ENCODE data around the gene KCTD10.
"Not testable (repeated sequence)": the region's sequence is repeated elsewhere in the genome, so short reads cannot be mapped to it uniquely, and the experiment has no call there.

Gene KCTD10

DNA sequence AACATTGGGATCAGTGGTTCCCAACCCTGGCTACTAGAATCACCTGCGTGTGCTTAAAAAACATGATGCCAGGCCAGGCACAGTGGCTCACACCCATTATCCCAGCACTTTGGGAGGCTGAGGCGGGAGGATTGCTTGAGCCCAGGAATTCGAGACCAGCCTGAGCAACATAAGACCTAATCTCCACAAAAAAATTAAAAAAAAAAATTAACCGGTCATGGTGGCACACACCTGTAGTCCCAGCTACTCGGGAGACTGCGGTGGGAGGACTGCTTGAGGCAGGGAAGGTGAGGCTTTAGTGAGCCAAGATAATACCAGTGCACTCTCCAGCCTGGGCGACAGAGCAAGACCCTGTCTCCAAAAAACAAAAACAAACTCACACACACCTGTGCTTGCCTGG is 2.0 kb downstream of the KCTD10 start:
- in situ Hi-C loops (cut with HindIII; ENCODE audit: low sequenced_read_pairs): no loop called here

DNA sequence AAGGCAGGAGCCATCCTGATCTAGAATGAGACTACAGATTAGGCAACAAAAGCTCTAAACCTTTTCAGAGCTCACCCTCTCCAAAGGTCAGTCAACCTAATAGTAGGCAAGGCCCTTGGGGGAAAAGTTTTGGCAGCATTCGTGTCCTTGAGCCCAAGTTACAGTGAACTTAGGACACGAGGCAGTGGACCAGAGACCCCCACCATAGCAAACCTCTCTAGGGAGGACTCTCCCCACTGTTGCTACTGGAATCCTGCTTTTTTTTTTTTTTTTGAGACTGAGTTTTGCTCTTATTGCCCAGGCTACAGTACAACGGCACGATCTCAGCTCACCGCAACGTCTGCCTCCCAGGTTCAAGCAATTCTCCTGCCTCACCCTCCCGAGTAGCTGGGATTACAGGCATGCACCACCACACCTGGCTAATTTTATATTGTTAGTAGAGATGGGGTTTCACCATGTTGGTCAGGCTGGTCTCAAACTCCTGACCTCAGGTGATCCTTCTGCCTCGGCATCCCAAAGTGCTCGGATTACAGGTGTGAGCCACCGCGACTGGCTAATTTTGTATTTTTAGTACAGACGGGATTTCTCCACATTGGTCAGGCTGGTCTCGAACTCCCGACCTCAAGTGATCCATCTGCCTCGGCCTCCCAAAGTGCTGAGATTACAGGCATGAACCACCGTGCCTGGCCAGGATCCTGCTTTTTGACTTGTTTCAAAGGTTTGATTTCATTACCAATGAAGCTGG is 3.4 kb downstream of the KCTD10 start:
- in situ Hi-C loops (cut with HindIII; ENCODE audit: low sequenced_read_pairs): not testable (repeated sequence)

DNA sequence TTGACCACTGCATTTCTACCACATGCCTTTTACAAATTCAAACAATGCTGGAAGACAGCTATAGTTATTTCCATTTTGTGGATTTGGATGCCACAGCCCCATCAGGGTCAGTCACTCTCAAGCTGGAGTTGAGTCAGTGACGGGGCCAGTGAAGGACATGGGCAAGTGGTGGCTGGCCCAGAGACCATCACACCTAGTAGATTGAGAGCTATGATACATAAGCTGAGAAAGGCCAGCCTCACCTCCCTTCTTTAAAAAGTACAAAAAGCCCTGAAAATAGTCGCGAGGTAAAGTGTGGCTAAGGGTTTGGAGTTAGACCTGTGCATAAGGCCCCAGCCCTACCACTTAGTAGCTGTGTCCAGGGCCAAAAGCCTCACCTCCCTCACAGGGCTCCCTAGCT is 4.1 kb downstream of the KCTD10 start:
- in situ Hi-C loops (cut with HindIII; ENCODE audit: low sequenced_read_pairs): no loop called here

DNA sequence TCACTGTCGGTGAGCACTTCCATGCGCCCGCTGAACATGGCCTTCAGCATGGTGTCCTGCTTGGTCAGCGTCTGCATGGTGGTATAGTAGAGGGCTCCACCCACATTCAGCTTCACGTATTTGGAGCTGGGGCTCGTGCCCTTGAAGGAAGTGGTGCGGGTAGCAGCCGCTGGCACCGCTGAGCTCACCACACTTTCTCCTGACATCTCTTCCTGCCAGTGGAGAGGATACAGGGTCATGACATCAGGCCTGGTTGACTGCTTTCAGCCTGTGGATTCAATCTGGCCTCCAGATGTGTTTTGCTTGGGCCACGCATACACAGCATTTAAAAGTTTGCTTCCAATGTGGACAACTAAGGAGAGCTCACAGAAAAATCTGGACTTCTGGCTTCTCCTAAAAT is 7.6 kb downstream of the KCTD10 start:
- in situ Hi-C loops (cut with HindIII; ENCODE audit: low sequenced_read_pairs): no loop called here

DNA sequence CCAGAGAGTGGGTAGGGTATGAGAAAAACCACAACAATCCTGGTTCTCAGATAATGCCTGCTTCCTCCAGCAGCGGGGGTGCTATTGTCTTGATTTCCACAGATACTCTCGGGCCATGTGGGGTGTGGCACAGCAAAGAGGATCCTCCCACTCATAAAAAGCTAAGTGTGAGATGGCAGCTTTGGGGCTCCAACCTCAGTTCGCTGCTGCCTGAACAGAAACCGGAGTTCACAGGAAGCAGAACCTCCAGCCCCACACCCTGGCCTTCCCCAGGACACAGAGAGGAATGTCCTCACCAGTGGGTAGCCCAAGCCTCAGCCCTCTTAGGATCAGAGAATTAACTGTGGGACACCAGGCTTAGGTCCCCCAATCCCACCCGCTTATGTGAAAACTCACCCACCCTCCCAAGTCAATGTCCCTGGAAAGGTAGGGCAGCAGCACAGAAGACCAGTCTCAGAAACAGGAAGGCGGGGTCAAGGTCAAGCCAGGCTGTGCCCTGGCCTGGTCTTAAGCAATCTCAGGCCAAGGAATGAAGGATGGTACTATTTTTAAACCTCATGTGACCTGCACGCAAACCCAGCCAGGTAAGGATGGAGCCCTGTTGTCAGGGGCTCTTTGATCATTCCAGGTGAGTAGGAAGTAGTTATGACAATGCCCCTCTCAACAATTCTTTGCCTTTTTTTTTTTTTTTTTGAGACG is 9.0 kb downstream of the KCTD10 start:
- in situ Hi-C loops (cut with HindIII; ENCODE audit: low sequenced_read_pairs): no loop called here

DNA sequence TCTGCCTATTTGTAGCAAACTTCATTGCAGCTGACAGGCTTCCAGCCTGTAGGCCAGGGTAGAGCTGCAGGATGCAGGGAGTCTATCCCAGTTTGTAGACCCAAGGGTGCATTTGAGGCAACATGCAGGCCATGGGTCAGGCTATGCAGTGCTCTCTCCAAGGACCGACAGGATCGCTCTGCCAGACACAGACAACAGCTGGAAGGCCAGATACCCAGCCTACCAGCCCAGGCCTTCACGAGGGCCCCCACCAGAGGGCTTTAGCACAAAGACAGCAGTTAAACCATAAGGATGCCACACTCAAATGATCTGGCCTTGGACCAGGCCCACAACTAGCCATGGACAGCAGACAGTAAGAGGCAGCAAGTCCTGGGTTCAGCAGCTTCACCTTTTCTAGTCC is 10.3 kb downstream of the KCTD10 start:
- in situ Hi-C loops (cut with HindIII; ENCODE audit: low sequenced_read_pairs): no loop called here

DNA sequence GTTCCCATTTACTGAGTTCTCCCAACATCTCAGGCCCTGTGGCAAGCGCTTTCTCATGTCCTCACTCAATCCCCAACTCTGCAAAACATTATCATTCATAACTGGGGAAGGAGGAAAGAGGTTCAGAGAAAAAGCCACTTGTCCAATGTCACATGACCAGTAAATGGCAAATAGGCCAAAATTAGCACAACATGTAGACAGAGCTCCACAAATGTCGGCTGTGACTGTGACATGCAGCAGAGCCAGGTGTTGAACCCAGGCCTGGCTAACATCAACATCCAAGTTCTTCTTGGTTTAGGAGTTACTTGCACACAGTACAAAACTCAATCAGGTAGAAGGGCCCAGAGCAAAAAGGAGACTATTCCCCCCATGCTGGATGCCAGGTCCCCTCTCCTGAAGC is 10.8 kb downstream of the KCTD10 start:
- in situ Hi-C loops (cut with HindIII; ENCODE audit: low sequenced_read_pairs): no loop called here

DNA sequence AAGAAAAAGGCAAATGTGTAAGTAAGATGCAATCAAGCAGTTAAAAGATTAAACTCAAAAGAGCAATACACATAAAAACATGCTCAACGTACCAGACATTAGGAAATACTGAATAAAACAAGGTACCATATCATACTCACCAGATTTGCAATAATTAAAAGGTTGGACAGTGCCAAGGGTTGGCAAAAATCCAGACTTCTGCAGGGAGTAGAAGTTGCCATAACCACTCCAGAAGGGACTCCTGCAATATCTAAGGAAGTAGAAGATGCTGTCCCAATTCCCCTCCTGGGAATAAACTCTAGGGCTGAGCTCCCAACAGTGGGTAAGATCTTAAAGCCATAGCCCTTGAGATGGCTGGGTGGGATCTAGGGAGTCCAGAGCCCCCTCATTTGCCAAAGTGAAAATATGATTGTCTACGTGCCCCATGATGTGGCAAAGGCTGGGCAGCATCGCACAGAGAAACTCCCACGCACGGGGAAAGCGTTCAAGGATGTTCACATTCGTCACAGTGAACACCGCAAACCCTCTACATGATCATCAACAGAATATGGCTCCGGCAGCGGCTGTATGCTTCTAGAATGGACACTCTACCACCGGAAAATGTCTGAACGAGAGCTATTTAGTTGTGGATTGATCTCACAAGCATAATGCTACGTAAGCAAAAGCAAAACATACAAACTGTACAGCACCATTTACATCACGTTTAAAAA is 12.3 kb downstream of the KCTD10 start:
- in situ Hi-C loops (cut with HindIII; ENCODE audit: low sequenced_read_pairs): no loop called here

DNA sequence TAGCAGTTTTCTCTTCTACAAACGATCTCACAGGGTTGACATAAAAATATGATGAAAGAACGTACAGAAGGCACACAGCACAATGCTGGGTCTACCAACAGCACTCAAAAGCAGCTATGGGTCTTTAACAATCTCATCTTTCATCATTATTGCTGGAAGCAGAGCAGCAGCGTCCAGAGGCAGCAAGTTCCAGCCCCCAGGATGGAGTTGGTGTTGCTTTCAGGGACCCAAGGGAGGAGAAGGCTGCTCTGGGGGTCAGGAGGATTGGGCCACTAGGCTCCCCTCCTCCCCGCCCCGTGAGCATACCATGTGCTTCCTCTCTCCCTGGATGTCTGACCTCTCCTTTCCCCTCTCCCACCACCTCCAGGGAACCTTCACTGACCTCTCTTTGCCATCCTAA is 13.3 kb downstream of the KCTD10 start:
- in situ Hi-C loops (cut with HindIII; ENCODE audit: low sequenced_read_pairs): no loop called here

DNA sequence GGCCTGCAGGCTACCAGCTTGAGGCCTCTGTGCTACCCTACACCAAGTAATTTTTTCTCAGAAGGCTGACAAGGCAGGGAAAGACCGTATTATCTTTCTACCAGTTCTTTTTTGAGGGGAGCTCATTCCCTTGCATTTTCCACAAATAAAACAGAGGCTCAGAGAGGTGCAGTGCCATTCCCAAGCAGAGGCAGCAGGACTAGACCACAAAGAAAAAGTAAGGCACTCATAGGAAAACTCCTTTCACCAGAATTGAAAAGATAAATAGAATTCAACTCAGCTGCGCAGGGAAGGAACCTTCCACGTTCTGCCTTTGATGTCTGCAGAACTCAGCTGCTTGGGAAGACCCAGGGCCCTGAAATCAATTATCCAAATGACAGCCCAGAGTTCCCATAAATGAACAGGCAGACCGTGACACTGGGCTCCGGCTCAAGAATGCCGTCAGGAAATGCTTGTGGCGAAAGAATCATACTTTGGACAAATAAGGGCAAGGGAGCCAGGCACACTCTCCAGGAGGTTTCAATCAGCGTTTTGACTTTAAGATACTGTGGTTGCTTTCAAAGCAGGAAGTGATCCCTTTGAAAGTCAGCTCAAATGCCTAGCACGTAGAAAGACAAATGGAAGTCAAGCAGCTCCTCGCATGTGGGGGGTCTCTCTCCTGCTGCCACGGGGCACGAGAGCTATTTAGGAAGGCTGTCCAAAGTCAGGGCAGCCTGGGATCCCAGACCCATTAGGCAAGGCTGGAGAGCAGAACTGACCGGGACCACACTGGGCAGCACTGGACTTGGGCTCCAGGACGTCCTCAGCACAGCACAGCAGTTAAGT is 14.0 kb downstream of the KCTD10 start:
- in situ Hi-C loops (cut with HindIII; ENCODE audit: low sequenced_read_pairs): no loop called here

DNA sequence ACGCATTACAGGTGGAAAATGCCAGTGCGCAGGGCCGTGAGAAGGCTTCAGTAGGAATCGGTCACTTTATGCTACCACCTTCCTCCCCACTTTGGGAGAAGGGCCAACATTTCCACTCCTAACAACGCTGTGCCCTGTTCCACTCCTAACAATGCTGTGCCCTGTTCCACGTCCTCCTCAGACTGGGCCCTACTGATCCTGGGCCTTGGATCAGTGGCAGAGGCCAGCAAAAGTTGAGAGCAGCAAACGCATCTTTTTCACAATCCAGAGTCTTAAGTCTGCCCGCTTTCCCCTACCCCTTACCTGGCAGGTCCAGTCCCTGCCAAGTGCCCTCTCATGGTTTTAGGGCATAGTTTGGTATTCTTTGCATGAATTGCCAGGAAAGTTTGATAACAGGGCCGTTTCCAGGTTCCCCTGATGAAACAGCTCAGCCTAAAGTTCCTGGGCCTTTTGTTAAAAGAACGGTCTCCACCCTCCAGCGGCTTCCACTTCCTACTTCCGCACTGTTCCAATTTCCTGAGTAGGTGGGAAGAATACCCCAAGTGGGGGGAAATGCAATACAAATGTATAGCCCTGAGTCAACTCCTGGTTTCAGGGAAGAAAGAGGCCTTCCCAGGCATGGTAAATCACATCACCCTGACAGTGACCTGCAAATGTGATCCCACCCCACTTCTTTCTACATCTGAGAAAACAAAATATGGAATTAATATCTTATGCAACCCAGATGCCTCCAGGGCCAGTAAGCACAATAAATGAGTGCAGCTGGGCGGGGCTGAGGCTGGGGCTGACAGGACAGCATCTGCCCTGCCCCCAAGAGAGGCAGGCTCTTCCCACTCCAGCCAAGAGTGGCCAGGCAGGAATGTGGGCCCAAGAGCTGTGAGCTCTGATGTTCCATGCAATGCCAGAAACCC is 15.0 kb downstream of the KCTD10 start:
- in situ Hi-C loops (cut with HindIII; ENCODE audit: low sequenced_read_pairs): no loop called here

DNA sequence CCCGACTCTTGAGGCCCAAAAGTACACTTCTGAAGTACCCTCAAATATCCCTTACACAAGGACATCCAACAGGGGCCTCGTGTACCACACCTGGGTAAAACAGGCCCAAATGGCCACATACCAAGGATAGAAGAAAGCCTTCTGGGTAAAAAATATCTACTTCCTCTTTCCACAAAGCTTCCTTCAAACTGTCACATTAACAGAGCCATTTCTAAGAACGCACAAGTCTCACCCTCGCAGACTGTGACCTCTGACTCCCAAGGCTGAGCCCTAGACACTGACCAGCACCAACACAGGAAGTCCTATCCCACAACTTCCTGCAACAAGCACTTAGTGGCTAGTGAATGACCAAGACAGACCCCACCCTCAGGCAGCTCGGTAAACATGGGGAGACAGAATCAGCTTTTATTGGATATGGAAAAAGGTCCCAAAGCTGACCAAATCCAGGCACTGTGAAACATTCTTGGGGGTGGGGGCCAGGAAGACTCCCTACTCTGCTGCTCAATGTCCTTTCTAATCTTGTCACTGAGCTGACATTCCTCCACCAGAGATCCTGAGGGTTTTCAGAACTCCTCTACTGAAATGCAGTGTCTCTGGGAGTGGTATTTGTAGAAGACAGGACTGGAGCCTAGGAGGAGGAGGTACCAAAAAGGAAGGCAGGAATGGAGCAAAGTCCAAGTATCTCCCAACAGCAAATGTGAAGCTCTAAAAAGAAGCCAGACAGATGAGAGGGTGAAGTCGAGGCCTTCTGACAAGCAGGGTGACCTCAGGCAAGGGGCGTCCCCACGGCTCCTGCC is 15.9 kb downstream of the KCTD10 start:
- in situ Hi-C loops (cut with HindIII; ENCODE audit: low sequenced_read_pairs): no loop called here

DNA sequence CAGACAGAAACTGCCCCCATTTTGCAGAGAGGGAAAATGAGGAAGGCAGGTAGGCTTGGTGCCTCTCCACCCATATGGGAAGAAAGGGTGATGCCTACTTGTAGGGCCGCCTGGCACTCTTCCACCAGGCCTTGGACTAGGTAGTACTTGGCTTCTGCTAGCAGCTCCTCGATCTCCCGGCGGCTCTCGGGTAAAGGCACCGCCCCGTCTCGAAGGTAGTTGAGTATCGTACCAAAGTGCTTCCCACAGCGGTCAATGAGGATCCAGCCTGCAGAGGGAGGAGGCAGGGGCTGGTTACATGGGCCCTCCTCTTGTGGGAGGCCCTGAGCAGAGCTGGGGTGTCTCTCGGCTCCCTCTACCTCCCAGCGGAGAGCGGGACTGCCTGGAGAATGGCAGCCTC is 16.6 kb downstream of the KCTD10 start:
- in situ Hi-C loops (cut with HindIII; ENCODE audit: low sequenced_read_pairs): no loop called here

DNA sequence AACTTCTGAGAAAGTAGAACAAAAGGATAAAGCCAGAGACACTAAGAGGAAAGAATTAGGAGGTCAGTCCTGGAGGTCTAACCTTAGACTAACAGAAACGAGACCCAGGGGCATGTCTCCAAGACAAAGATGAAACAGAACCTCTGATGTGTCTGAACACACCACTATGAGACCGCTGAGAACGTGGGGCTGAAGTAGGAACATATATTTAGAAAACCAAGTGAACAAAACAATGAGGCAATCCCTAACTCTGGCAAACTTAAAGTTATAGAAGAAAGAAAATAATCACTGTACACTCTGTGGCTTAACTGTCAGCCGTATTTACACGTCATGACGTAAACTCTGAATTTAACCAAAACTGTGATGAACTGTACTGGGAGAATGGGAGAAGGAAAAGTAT is 17.9 kb downstream of the KCTD10 start:
- in situ Hi-C loops (cut with HindIII; ENCODE audit: low sequenced_read_pairs): no loop called here

DNA sequence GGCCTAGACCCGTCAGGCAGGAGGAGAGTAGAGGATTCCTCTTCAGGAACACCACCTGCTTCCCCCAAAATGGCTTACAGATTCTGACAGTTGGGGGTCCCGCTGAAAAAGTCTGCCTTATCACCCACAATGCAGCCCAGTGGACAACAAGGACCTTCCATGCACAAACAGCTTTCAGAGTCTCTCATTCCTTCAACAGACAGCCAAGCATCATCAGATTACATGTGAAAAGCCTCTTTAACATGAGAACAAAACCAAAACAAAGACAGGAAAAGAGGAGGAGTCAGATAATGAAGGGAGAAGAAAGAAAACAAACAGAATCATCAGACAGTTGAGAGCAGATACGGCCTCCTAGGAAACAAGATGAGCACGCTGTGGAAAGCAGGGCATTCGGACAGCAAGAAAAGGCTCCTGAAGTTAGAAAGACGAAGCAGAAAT is 18.3 kb downstream of the KCTD10 start:
- in situ Hi-C loops (cut with HindIII; ENCODE audit: low sequenced_read_pairs): no loop called here

DNA sequence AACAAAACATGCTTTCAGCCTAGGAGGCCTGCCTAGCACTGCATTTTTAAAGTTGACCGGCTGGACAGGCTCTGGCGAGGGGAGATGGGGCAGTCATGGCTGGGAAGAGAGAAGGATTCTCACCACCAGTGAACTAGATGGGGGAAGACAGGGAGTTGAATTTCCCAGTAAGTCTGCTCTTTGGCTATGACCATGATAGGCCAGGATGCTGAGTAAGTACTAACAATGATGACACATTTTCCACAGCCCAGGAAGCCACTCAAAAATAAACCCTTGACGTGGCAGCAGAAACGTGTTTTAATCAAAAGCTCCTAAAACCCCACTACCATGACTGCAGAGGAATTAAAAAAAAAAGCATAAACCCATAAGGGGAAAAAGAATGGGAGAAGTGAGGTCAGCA is 19.0 kb downstream of the KCTD10 start:
- in situ Hi-C loops (cut with HindIII; ENCODE audit: low sequenced_read_pairs): no loop called here

DNA sequence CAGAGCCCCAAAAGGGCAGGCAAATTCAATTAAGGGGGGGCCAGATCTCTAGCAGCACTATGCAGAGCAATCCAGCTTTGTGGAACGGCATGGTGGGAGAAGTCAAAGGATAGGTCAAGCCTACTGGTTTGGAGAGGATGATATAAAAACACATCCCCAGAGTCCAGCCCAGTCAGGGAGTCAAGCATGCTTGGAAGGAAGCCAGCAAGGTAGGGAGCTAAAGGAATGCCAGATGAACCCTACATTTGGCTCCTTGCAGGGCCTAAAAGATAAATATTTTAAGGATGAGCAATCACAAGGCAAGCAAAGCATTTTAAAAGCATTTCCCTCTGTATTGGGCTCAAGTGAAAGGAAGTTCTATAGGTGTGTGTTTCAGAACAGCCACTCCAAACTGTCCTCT is 21.4 kb downstream of the KCTD10 start:
- in situ Hi-C loops (cut with HindIII; ENCODE audit: low sequenced_read_pairs): no loop called here

DNA sequence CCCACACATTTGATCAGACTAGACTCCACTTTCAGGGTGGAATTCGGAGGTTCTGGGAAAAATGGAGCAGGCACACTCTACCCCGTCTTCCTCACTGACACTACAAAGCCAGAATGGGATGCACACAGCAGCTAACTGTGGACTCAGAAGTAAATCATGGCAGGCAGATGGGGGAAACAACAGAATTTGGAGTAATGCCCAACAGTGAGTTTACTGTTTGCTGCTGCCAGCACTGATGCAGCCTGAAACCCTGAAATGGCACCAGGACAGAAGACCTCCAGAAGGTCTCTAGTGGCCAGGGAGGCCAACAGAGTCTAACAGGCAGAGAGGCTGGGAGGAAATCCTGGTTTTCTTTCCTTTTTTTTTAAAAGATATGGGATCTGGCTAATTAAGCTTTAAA is 24.6 kb downstream of the KCTD10 start:
- in situ Hi-C loops (cut with HindIII; ENCODE audit: low sequenced_read_pairs): no loop called here

DNA sequence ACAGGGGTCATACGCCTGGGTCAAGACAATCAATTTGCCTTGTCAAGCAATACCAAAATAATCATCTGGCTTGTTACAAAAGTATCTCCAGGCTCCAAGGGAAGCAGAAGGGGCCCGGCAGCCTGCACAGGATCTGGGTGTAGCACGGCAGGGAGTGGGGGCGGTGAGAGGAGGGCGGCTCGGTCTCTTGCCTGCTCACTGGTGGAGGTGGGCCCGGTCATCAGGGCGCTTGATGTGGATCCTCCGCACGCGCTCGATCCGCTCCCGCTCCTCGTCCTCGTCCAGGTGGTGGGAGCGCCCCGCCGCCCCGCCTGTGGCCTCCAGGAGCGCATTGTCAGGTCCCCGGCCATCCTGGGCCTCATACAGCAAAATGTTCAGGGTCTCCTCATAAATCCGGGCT is 25.7 kb downstream of the KCTD10 start:
- in situ Hi-C loops (cut with HindIII; ENCODE audit: low sequenced_read_pairs): no loop called here

All from endothelial cell of hepatic sinusoid (primary cell).